Loucy (cell line): ENCODE measurements around the gene NME8.
"Not testable (repeated sequence)": the region's sequence is repeated elsewhere in the genome, so short reads cannot be mapped to it uniquely, and the experiment has no call there.

Experiments
- H2AFZ ChIP-seq: fragments of 200-600 bp; sonication (generic); 2 replicates; pipeline ENCODE4 v1.6.0; 2016; ENCODE audit warnings: antibody characterized with exemption, mild to moderate bottlenecking, low read length, moderate library complexity
- H3F3A ChIP-seq: fragments of 200-600 bp; 2 replicates; pipeline ENCODE4 v1.6.0; 2016; ENCODE audit warnings: antibody characterized with exemption, low read depth, mild to moderate bottlenecking
- H3K27me3 ChIP-seq: fragments of 200-600 bp; sonication (generic); 2 replicates; pipeline ENCODE4 v1.6.1; 2014; ENCODE audit warnings: low read length, mild to moderate bottlenecking; ENCODE audit not compliant: insufficient read depth, poor library complexity, severe bottlenecking
- H3K36me3 ChIP-seq: fragments of 200-600 bp; sonication (generic); 2 replicates; pipeline ENCODE4 v1.6.1; 2016; ENCODE audit warnings: low read length; ENCODE audit not compliant: insufficient read depth
- H3K4me1 ChIP-seq: fragments of 200-600 bp; sonication (generic); 2 replicates; pipeline ENCODE4 v1.5.1; 2014; ENCODE audit warnings: low read length, mild to moderate bottlenecking; ENCODE audit not compliant: insufficient read depth, poor library complexity, severe bottlenecking
- H3K4me2 ChIP-seq: fragments of 200-600 bp; sonication (generic); 2 replicates; pipeline ENCODE4 v1.6.0; 2014; ENCODE audit warnings: antibody characterized with exemption, low read length, low read depth, mild to moderate bottlenecking; ENCODE audit not compliant: poor library complexity, severe bottlenecking
- H3K4me3 ChIP-seq: fragments of 200-600 bp; sonication (generic); 2 replicates; pipeline ENCODE4 v1.5.1; 2014; ENCODE audit warnings: low read length, mild to moderate bottlenecking, mixed read lengths; ENCODE audit not compliant: poor library complexity, severe bottlenecking
- H3K79me2 ChIP-seq: fragments of 200-600 bp; sonication (generic); 2 replicates; pipeline ENCODE4 v1.6.1; 2014; ENCODE audit warnings: low read length; ENCODE audit not compliant: insufficient read depth
- H3K9ac ChIP-seq: fragments of 200-600 bp; sonication (generic); 2 replicates; pipeline ENCODE4 v1.6.0; 2014; ENCODE audit warnings: mild to moderate bottlenecking, low read depth, low read length, moderate library complexity; ENCODE audit not compliant: poor library complexity, severe bottlenecking
- H3K9me2 ChIP-seq: fragments of 200-600 bp; sonication (generic); replicated peaks from 2 replicates; pipeline ENCODE4 v1.6.1; 2016; ENCODE audit warnings: low read depth, low read length, mixed read lengths
- H3K9me3 ChIP-seq: fragments of 200-600 bp; sonication (generic); 2 replicates; pipeline ENCODE4 v1.6.1; 2014; ENCODE audit warnings: mild to moderate bottlenecking, antibody characterized with exemption, low read length, low read depth; ENCODE audit not compliant: insufficient read depth
- H4K20me1 ChIP-seq: fragments of 200-600 bp; sonication (generic); 2 replicates; pipeline ENCODE4 v1.6.0; 2014; ENCODE audit warnings: antibody characterized with exemption, low read length, mild to moderate bottlenecking; ENCODE audit not compliant: insufficient read depth, poor library complexity, severe bottlenecking
- EZH2phosphoT487 ChIP-seq: fragments of 200-600 bp; IDR thresholded peaks from 2 replicates; pipeline ENCODE4 v1.6.1; 2018; ENCODE audit warnings: antibody characterized with exemption, mild to moderate bottlenecking, moderate library complexity, borderline replicate concordance
- TF ChIP-seq, protein P1 (sequence below): fragments of 200-600 bp; sonication (generic); conservative IDR thresholded peaks from 2 replicates; pipeline ENCODE4 v1.5.1; 2014; ENCODE audit warnings: mild to moderate bottlenecking, antibody characterized with exemption, low read length

NME8 gene

GRCh38 chr7:37848297-37848696 is at the start of gene NME8:
Gene NME8, plus strand, starts transcription at chr7:37848597. Its CDS starts 1,670 bp downstream, at chr7:37850267.
- no peaks in the 10 kb centered on the region for H3K9me3 ChIP-seq
- peaks cover 3% of the 10 kb centered on the region for H3K4me1 ChIP-seq
- H4K20me1 ChIP-seq, result no peaks in the 10 kb centered on the region
- no peak within 1 kb of the TSS for H3K4me3 ChIP-seq
- H3K27me3 ChIP-seq, result no peaks in the 10 kb centered on the region
- no peaks in the 10 kb centered on the region for H3F3A ChIP-seq
- H3K9ac ChIP-seq, result no peak within 1 kb of the TSS
- no peak for TF ChIP-seq EZH2phosphoT487
- TF ChIP-seq, protein P1, sequence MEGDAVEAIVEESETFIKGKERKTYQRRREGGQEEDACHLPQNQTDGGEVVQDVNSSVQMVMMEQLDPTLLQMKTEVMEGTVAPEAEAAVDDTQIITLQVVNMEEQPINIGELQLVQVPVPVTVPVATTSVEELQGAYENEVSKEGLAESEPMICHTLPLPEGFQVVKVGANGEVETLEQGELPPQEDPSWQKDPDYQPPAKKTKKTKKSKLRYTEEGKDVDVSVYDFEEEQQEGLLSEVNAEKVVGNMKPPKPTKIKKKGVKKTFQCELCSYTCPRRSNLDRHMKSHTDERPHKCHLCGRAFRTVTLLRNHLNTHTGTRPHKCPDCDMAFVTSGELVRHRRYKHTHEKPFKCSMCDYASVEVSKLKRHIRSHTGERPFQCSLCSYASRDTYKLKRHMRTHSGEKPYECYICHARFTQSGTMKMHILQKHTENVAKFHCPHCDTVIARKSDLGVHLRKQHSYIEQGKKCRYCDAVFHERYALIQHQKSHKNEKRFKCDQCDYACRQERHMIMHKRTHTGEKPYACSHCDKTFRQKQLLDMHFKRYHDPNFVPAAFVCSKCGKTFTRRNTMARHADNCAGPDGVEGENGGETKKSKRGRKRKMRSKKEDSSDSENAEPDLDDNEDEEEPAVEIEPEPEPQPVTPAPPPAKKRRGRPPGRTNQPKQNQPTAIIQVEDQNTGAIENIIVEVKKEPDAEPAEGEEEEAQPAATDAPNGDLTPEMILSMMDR, result no peak
- no peak within 1 kb of the TSS for H2AFZ ChIP-seq
- H3K9me2 ChIP-seq, result no peaks in the 10 kb centered on the region
- H3K79me2 ChIP-seq, result no peaks in the 10 kb centered on the region
- no peaks in the 10 kb centered on the region for H3K36me3 ChIP-seq
- H3K4me2 ChIP-seq, result no peak within 1 kb of the TSS

DNA sequence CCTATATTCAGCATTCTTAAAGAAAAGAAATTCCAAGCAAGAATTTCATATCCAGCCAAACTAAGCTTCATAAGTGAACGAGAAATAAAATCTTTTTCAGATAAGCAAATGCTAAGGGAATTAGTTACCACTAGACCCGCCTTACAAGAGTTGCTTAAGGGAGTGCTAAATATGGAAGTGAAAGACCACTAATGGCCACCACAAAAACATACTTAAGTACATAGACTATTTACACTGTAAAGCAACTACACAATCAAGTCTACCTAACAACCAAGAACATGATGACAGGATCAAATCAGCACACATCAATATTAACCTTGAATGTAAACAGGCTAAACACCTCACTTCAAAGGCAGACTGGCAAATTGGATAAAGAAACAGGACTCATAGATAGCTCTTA is 42.2 kb upstream of the NME8 start:
- no peaks in the 10 kb centered on the region for H3F3A ChIP-seq
- H3K9me2 ChIP-seq, result no peaks in the 10 kb centered on the region
- no peak overlapping the region for H3K9ac ChIP-seq
- no peak overlapping the region for H3K4me3 ChIP-seq
- TF ChIP-seq, protein P1, result no peak
- no peak for TF ChIP-seq EZH2phosphoT487
- H3K4me2 ChIP-seq, result no peak overlapping the region
- no peaks in the 10 kb centered on the region for H3K9me3 ChIP-seq
- H3K79me2 ChIP-seq, result no peaks in the 10 kb centered on the region
- no peak overlapping the region for H2AFZ ChIP-seq
- H3K27me3 ChIP-seq, result no peaks in the 10 kb centered on the region
- no peaks in the 10 kb centered on the region for H4K20me1 ChIP-seq
- no peaks in the 10 kb centered on the region for H3K36me3 ChIP-seq
- no peaks in the 10 kb centered on the region for H3K4me1 ChIP-seq

DNA sequence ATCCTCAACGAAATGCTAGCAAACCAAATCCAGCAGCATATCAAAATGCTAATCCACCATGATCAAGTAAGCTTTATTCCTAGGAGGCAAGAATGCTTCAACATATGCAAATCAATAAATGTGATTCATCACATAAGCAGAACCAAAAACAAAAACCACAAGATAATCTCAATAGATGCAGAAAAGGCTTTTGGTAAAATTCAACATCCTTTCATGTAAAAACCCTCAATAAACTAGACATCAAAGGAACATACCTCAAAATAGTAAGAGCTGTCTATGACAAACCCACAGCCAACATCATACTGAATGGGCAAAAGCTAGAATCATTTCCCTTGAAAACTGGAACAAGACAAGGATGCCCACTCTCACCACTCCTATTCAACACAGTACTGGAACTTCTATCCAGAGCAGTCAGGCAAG is 36.2 kb upstream of the NME8 start:
- H3K27me3 ChIP-seq, result peaks cover 13% of the 10 kb centered on the region
- H3K9me2 ChIP-seq, H3K9me3 ChIP-seq, H3K36me3 ChIP-seq, H4K20me1 ChIP-seq, H3K9ac ChIP-seq, H3K79me2 ChIP-seq, H3K4me3 ChIP-seq, H2AFZ ChIP-seq, H3K4me1 ChIP-seq, H3F3A ChIP-seq, H3K4me2 ChIP-seq: not testable (repeated sequence)

DNA sequence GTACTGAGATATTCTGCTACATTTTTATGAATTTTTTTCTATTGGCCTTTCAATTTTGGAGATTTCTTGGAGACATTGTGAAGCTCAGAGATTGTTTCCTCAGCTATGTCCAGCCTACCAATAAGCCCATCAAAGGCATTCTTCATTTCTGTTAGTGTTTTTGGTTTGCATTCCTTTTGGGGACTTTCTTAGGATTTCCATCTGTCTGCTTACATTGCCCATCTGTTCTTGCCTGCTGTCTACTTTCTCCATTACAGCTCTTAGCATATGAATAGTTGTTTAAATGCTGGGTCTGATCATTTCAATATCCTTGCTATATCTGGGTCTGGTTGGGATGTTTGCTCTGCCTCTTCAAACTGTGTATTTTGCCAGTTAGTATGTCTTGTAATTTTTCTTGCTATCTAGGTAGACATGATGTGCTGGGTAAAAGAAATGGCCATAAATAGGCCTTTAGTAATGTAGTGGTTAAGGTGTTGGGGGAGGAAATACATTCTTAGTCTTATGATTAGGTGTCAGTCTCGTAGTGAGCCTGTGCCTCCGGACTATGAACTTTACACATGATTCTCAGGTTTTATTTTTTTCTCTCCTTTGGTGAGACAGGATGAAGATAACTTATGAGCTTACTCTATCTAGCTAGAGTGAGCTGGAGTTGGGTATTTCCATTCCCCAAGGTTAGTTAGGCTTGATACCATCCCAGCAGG is 32.6 kb upstream of the NME8 start:
- no peaks in the 10 kb centered on the region for H4K20me1 ChIP-seq
- no peak for TF ChIP-seq EZH2phosphoT487
- TF ChIP-seq, protein P1, result no peak
- H3F3A ChIP-seq, result no peaks in the 10 kb centered on the region
- H3K4me2 ChIP-seq, result no peak overlapping the region
- H3K36me3 ChIP-seq, result no peaks in the 10 kb centered on the region
- H3K9me3 ChIP-seq, result no peaks in the 10 kb centered on the region
- no peak overlapping the region for H2AFZ ChIP-seq
- no peaks in the 10 kb centered on the region for H3K9me2 ChIP-seq
- peaks cover 5% of the 10 kb centered on the region for H3K4me1 ChIP-seq
- peaks cover 33% of the 10 kb centered on the region for H3K27me3 ChIP-seq
- H3K4me3 ChIP-seq, result no peak overlapping the region
- H3K9ac ChIP-seq, result no peak overlapping the region
- no peaks in the 10 kb centered on the region for H3K79me2 ChIP-seq
